ENCODE measurements around the gene DTX4. TPM values are rescaled to one million over a fixed set of nuclear protein-coding genes. Genes with fewer than 3 reads are reported as not detected.

Gene DTX4
- total RNA-seq, 2 donors from 2014 or later = 16.1 to 16.6 TPM

DNA sequence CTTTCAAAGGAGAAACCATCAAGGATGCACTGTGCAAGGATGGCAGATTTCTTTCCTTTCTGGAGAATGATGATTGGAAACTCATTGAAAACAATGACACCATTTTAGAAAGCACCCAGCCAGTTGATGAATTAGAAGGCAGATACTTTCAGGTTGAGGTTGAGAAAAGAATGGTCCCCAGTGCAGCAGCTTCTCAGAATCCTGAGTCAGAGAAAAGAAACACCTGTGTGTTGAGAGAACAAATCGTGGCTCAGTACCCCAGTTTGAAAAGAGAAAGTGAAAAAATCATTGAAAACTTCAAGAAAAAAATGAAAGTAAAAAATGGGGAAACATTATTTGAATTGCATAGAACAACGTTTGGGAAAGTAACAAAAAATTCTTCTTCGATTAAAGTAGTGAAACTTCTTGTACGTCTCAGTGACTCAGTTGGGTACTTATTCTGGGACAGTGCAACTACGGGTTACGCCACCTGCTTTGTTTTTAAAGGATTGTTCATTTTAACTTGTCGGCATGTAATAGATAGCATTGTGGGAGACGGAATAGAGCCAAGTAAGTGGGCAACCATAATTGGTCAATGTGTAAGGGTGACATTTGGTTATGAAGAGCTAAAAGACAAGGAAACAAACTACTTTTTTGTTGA, 19.5 kb upstream of the DTX4 start:
- 93 to 98% methylated on average over 5 to 8 of the region's 8 CpGs for WGBS, 2 experiments (ENCODE audit: insufficient coverage in 1 of 2, insufficient read length in 1 of 2)
- H3K4me1 Mint-ChIP-seq = no peaks in the 10 kb centered on the region

DNA sequence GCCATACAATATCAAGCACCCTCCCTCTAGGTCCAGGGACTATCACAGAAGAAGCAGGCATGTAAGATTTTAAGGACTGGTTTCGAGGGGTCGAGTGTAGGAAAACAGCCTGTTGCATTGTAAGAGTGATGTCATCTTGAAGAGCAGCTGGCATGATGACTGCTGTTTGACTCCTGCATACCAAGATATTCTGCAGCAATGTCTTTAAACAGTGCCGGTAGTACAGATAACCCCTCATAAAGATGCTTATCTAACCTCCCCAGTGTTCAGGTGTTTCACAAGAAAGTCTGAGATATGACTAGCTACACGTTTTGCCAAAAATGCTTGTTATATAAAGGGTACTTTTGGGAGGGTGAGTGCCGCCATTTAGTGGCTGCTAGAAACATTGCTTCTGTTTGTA, 17.3 kb upstream of the DTX4 start:
- H3K4me3 Mint-ChIP-seq = no peak overlapping the region
- no peak overlapping the region for H3K27ac ChIP-seq (ENCODE audit: low read depth, low read length)

More for the DNA sequence above, 19.5 kb upstream of the DTX4 start:
- Mint-ChIP-seq H3K27ac (no peak overlapping the region), H3K4me3 (no peak overlapping the region), H3K27me3 (ENCODE audit: insufficient read depth) (no peaks in the 10 kb centered on the region), H3K9me3 (no peaks in the 10 kb centered on the region), H3K36me3 (ENCODE audit: low read depth) (no peaks in the 10 kb centered on the region)
- no peaks in the 10 kb centered on the region for H3K36me3 ChIP-seq (ENCODE audit: control insufficient read depth, insufficient read depth, low read length)
- no peak overlapping the region for H3K4me3 ChIP-seq (ENCODE audit: low read length)
- TF ChIP-seq, protein P1, sequence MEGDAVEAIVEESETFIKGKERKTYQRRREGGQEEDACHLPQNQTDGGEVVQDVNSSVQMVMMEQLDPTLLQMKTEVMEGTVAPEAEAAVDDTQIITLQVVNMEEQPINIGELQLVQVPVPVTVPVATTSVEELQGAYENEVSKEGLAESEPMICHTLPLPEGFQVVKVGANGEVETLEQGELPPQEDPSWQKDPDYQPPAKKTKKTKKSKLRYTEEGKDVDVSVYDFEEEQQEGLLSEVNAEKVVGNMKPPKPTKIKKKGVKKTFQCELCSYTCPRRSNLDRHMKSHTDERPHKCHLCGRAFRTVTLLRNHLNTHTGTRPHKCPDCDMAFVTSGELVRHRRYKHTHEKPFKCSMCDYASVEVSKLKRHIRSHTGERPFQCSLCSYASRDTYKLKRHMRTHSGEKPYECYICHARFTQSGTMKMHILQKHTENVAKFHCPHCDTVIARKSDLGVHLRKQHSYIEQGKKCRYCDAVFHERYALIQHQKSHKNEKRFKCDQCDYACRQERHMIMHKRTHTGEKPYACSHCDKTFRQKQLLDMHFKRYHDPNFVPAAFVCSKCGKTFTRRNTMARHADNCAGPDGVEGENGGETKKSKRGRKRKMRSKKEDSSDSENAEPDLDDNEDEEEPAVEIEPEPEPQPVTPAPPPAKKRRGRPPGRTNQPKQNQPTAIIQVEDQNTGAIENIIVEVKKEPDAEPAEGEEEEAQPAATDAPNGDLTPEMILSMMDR (conservative IDR thresholded peaks at IDR 0.05) = no peak
- no peaks in the 10 kb centered on the region for H3K4me1 ChIP-seq (ENCODE audit: control insufficient read depth, insufficient read depth, low read length)
- H3K9ac ChIP-seq (ENCODE audit: extremely low read depth, low read length, poor library complexity, severe bottlenecking) = no peak overlapping the region
- no peak overlapping the region for H3K27ac ChIP-seq (ENCODE audit: low read depth, low read length)
- H3K9me3 ChIP-seq (ENCODE audit: control insufficient read depth, low read length) = no peaks in the 10 kb centered on the region
- no peak for DNase-seq
- H3K27me3 ChIP-seq (ENCODE audit: control insufficient read depth, insufficient read depth, low read length, poor library complexity, severe bottlenecking) = no peaks in the 10 kb centered on the region

DNA sequence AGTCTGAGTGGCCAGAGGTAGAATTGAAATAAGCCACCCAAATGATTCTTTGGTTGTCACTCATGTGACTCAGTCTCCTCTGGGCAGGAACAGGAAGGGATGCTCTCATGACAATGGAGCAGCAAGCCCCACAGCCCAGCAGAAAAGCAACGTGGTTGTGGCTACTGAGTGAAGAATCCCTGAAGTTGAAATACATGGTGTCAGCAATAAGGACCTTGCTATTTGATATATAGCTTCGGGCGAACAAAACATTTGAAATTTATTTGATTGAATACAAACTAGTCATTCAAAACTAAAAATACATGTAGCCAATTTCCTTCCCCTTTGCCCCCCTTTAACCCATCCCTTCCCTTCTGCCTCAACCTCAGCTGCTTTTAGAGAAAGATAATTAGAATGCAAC, 14.5 kb upstream of the DTX4 start:
- no peaks in the 10 kb centered on the region for H3K4me1 ChIP-seq (ENCODE audit: control insufficient read depth, insufficient read depth, low read length)
- Mint-ChIP-seq H3K4me1 (no peaks in the 10 kb centered on the region), H3K36me3 (ENCODE audit: low read depth) (no peaks in the 10 kb centered on the region), H3K27me3 (ENCODE audit: insufficient read depth) (peaks cover 3% of the 10 kb centered on the region), H3K9me3 (no peaks in the 10 kb centered on the region), H3K4me3 (no peak overlapping the region), H3K27ac (no peak overlapping the region)
- TF ChIP-seq, protein P1 (conservative IDR thresholded peaks at IDR 0.05) = no peak
- WGBS, 2 experiments (ENCODE audit: insufficient coverage in 1 of 2, insufficient read length in 1 of 2) = 81 to 83% methylated on average over 2 to 3 of the region's 3 CpGs
- no peaks in the 10 kb centered on the region for H3K27me3 ChIP-seq (ENCODE audit: control insufficient read depth, insufficient read depth, low read length, poor library complexity, severe bottlenecking)
- no peaks in the 10 kb centered on the region for H3K36me3 ChIP-seq (ENCODE audit: control insufficient read depth, insufficient read depth, low read length)
- DNase-seq = no peak
- H3K9ac ChIP-seq (ENCODE audit: extremely low read depth, low read length, poor library complexity, severe bottlenecking) = no peak overlapping the region
- H3K9me3 ChIP-seq (ENCODE audit: control insufficient read depth, low read length) = no peaks in the 10 kb centered on the region
- H3K4me3 ChIP-seq (ENCODE audit: low read length) = no peak overlapping the region
- no peak overlapping the region for H3K27ac ChIP-seq (ENCODE audit: low read depth, low read length)

More for the DNA sequence above, 17.3 kb upstream of the DTX4 start:
- Mint-ChIP-seq H3K36me3 (ENCODE audit: low read depth) (no peaks in the 10 kb centered on the region), H3K4me1 (no peaks in the 10 kb centered on the region), H3K27ac (no peak overlapping the region), H3K9me3 (no peaks in the 10 kb centered on the region), H3K27me3 (ENCODE audit: insufficient read depth) (no peaks in the 10 kb centered on the region)
- Histone ChIP-seq H3K4me1 (ENCODE audit: control insufficient read depth, insufficient read depth, low read length) (no peaks in the 10 kb centered on the region), H3K4me3 (ENCODE audit: low read length) (no peak overlapping the region), H3K27me3 (ENCODE audit: control insufficient read depth, insufficient read depth, low read length, poor library complexity, severe bottlenecking) (no peaks in the 10 kb centered on the region), H3K9ac (ENCODE audit: extremely low read depth, low read length, poor library complexity, severe bottlenecking) (no peak overlapping the region), H3K36me3 (ENCODE audit: control insufficient read depth, insufficient read depth, low read length) (no peaks in the 10 kb centered on the region), H3K9me3 (ENCODE audit: control insufficient read depth, low read length) (no peaks in the 10 kb centered on the region)
- no peak for DNase-seq
- WGBS, 2 experiments (ENCODE audit: insufficient coverage in 1 of 2, insufficient read length in 1 of 2) = 86 to 95% methylated on average over 5 of the region's 5 CpGs
- TF ChIP-seq, protein P1 (conservative IDR thresholded peaks at IDR 0.05) = no peak
